ENCODE results near the gene SLIT3. TPM values are rescaled to one million over a fixed set of nuclear protein-coding genes. Genes with fewer than 3 reads are reported as not detected.

SLIT3 gene
- total RNA-seq, 1 experiment from 2014 or later: 0.92 TPM

DNA sequence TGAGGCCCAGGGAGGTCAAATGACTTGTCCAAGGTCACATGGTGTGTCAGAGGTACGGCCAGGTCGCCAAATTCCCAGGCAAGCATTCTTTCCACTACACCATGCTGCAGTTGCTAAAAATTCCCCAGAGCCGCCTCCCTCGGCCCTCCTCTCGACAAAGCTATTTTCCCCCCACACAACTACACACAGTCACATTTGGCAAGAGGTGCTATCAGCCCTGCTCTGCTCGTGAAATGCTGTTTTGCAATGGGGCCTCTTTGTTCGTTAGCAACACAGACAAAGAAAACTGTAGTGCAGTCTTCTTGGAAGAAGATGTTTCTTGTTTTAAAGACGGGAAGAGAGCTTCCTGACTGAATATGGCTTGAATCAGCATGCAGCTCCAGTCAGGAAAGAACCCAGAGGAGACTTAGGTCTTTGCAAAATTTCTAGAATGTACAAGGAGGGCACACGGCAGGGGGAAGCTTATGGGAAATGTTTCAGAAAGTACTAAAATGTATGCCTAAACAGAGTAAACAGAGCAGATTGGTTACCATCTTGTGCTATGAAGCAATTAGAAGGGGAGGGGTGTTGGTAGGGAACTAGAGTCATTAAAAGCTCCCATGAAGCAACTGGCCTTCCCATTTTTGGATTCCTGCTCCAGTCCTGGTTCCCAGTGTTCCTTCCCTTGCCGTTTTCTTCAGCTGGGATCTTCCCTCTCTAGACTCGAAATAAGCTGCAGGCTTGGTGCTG lies 14.2 kb downstream of the SLIT3 start:
- H3K27me3 Mint-ChIP-seq (ENCODE audit: low read depth): peaks cover 28% of the 10 kb centered on the region
- Histone ChIP-seq H3K27ac (ENCODE audit: insufficient read length, low read depth, low read length) (no peak overlapping the region), H3K18ac (ENCODE audit: insufficient read length, low read depth, low read length) (no peak overlapping the region), H3K14ac (ENCODE audit: insufficient read depth, low read length) (no peak overlapping the region), H3K79me1 (ENCODE audit: insufficient read depth, low read depth, low read length, poor library complexity, severe bottlenecking) (no peaks in the 10 kb centered on the region), H4K91ac (ENCODE audit: insufficient read length, low read depth, low read length) (no peak overlapping the region), H2AK5ac (ENCODE audit: insufficient read length, low read length) (no peak overlapping the region), H2AFZ (ENCODE audit: low read length) (no peak overlapping the region), H3K4me2 (ENCODE audit: insufficient read depth, insufficient read length, low read length) (no peak overlapping the region), H4K20me1 (ENCODE audit: control insufficient read depth, insufficient read depth, insufficient read length) (no peaks in the 10 kb centered on the region), H3K4me1 (ENCODE audit: insufficient read depth, low read length) (no peaks in the 10 kb centered on the region), H2BK15ac (ENCODE audit: low read depth, low read length) (no peak overlapping the region), H3K9me3 (ENCODE audit: control insufficient read depth, low read depth, low read length) (no peaks in the 10 kb centered on the region), H3K27me3 (ENCODE audit: insufficient read depth, low read length) (no peaks in the 10 kb centered on the region), H2BK20ac (ENCODE audit: low read depth, low read length, poor library complexity, severe bottlenecking) (no peak overlapping the region), H2BK5ac (ENCODE audit: insufficient read length, low read length) (no peak overlapping the region), H3K23me2 (ENCODE audit: insufficient read length, low read depth, low read length, poor library complexity, severe bottlenecking) (no peaks in the 10 kb centered on the region), H3K56ac (ENCODE audit: insufficient read length, low read depth, low read length) (no peak overlapping the region), H2BK12ac (ENCODE audit: insufficient read length, low read depth, low read length) (no peak overlapping the region), H4K5ac (ENCODE audit: insufficient read length, low read depth, low read length) (no peak overlapping the region), H4K8ac (replicated peaks; ENCODE audit: insufficient read length, low read depth, low read length) (no peak overlapping the region), H3K79me2 (ENCODE audit: insufficient read depth, low read length) (no peaks in the 10 kb centered on the region), H2BK120ac (ENCODE audit: low read depth, low read length, poor library complexity, severe bottlenecking) (no peak overlapping the region), H3T11ph (ENCODE audit: low read length) (no peak overlapping the region), H3K4ac (ENCODE audit: low read depth, low read length) (no peak overlapping the region), H3K23ac (ENCODE audit: insufficient read length, low read depth, low read length) (no peak overlapping the region), H3K9ac (ENCODE audit: extremely low read depth, insufficient read length, low read length) (no peak overlapping the region)
- no peak overlapping the region for H3K4me3 Mint-ChIP-seq
- no peaks in the 10 kb centered on the region for H3K9me3 Mint-ChIP-seq
- H3K27ac Mint-ChIP-seq: no peak overlapping the region
- DNase-seq: no peak
- TF ChIP-seq, protein P1, sequence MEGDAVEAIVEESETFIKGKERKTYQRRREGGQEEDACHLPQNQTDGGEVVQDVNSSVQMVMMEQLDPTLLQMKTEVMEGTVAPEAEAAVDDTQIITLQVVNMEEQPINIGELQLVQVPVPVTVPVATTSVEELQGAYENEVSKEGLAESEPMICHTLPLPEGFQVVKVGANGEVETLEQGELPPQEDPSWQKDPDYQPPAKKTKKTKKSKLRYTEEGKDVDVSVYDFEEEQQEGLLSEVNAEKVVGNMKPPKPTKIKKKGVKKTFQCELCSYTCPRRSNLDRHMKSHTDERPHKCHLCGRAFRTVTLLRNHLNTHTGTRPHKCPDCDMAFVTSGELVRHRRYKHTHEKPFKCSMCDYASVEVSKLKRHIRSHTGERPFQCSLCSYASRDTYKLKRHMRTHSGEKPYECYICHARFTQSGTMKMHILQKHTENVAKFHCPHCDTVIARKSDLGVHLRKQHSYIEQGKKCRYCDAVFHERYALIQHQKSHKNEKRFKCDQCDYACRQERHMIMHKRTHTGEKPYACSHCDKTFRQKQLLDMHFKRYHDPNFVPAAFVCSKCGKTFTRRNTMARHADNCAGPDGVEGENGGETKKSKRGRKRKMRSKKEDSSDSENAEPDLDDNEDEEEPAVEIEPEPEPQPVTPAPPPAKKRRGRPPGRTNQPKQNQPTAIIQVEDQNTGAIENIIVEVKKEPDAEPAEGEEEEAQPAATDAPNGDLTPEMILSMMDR (conservative IDR thresholded peaks at IDR 0.05): no peak
- H3K4me1 Mint-ChIP-seq: no peaks in the 10 kb centered on the region
- H3K36me3 Mint-ChIP-seq (ENCODE audit: insufficient read depth in 1 of 3, low read depth in 3 of 3): no peaks in the 10 kb centered on the region
- no CpG with 5 or more reads among the region's 11 CpGs for WGBS (ENCODE audit: extremely low coverage, insufficient read length, low lambda C conversion rate)
